ENCODE results near the gene OGN.

DNA sequence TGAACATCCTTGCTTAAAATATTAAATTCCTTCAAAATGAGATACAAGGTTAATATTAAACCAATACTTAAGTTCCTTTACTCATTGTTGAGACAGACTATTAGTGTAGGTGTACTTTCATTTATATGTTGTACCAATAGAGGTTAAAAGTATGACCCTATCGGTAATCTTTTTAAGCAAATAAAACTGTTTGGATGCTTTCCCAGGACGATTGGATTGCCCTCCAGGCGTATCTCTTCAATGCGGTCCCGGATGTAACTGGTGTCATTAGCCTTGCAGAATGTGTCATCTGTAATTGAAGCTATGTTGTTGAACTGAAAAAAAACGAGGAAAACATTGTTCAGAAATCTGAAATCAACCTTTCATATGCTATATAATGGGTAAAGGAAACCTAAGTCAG lies 18.9 kb downstream of the OGN start:
- no peak for TF ChIP-seq EZH2 (optimal IDR thresholded peaks at IDR 0.05; ENCODE audit: low read depth, low read length)
- TF ChIP-seq, protein P1, sequence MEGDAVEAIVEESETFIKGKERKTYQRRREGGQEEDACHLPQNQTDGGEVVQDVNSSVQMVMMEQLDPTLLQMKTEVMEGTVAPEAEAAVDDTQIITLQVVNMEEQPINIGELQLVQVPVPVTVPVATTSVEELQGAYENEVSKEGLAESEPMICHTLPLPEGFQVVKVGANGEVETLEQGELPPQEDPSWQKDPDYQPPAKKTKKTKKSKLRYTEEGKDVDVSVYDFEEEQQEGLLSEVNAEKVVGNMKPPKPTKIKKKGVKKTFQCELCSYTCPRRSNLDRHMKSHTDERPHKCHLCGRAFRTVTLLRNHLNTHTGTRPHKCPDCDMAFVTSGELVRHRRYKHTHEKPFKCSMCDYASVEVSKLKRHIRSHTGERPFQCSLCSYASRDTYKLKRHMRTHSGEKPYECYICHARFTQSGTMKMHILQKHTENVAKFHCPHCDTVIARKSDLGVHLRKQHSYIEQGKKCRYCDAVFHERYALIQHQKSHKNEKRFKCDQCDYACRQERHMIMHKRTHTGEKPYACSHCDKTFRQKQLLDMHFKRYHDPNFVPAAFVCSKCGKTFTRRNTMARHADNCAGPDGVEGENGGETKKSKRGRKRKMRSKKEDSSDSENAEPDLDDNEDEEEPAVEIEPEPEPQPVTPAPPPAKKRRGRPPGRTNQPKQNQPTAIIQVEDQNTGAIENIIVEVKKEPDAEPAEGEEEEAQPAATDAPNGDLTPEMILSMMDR (IDR thresholded peaks at IDR 0.05; ENCODE audit: low read length) = no peak

Data from MM.1S (cell line).